H1 (cell line): ENCODE data around the gene OSBP2. TPM values are rescaled to one million over a fixed set of nuclear protein-coding genes. Genes with fewer than 3 reads are reported as not detected.

ENCODE experiments used
- CTCF ChIA-PET: fragments of 300-600 bp; sonication (Branson Sonifier 250); formaldehyde crosslinking; loops from one replicate; lab custom pipeline; 2021; ENCODE audit not compliant: partially characterized antibody; lab: Charles Lee
- POLR2A ChIA-PET: fragments of 300-600 bp; sonication (Branson Sonifier 250); formaldehyde crosslinking; loops from one replicate; lab custom pipeline; 2021; ENCODE audit warnings: inconsistent platforms; ENCODE audit not compliant: partially characterized antibody; lab: Charles Lee
- DNase-seq, 2 experiments: peaks; one replicate each; pipeline versions ENCODE4 v3.0.0 to v3.0.0-alpha.2; 2010 to 2022; ENCODE audit warnings: low spot score in 2 of 2, low read depth in 1 of 2, mixed read lengths in 1 of 2
- FAIRE-seq: peaks from 2 replicates; lab custom pipeline; 2011; peaks lifted over from hg19 to GRCh38; lab: Jason Lieb, UNC
- H2AFZ ChIP-seq: 2 replicates; pipeline ENCODE4 v1.8.1; 2012; ENCODE audit warnings: low read length, inconsistent platforms
- H2AK5ac ChIP-seq: 2 replicates; pipeline ENCODE4 v1.6.1; 2013; ENCODE audit warnings: low read depth, low read length
- H2BK120ac ChIP-seq: replicated peaks from 2 replicates; pipeline ENCODE3; 2013; ENCODE audit warnings: low read depth, low read length, inconsistent platforms
- H2BK12ac ChIP-seq: 2 replicates; pipeline ENCODE4 v1.6.1; 2013; ENCODE audit warnings: low read depth, low read length
- H2BK15ac ChIP-seq: 2 replicates; pipeline ENCODE4 v1.6.1; 2013; ENCODE audit warnings: low read length
- H2BK20ac ChIP-seq: 2 replicates; pipeline ENCODE4 v1.6.1; 2013; ENCODE audit warnings: low read length
- H2BK5ac ChIP-seq: 2 replicates; pipeline ENCODE4 v1.6.1; 2013; ENCODE audit warnings: low read depth, low read length
- H3K14ac ChIP-seq: 2 replicates; pipeline ENCODE4 v1.6.1; 2013; ENCODE audit warnings: inconsistent platforms; ENCODE audit not compliant: insufficient read length
- H3K18ac ChIP-seq: 2 replicates; pipeline ENCODE4 v1.6.1; 2013; ENCODE audit warnings: low read length; ENCODE audit errors: extremely low read depth
- H3K23ac ChIP-seq: 2 replicates; pipeline ENCODE4 v1.6.1; 2013; ENCODE audit warnings: inconsistent platforms; ENCODE audit not compliant: insufficient read length
- H3K23me2 ChIP-seq: 2 replicates; pipeline ENCODE4 v1.6.1; 2013; ENCODE audit warnings: low read depth, low read length
- H3K27ac ChIP-seq: 2 replicates; pipeline ENCODE4 v1.6.1; 2011; ENCODE audit warnings: low read depth, low read length, inconsistent platforms
- H3K27me3 ChIP-seq, 4 experiments: replicated peaks in 1 of 4; 1 replicate in 1 of 4; 2 replicates in 3 of 4; pipeline versions ENCODE4 v1.6.1 to v1.8.1; 2011 to 2013; ENCODE audit warnings: low read length in 3 of 4, mild to moderate bottlenecking in 3 of 4, inconsistent platforms in 2 of 4, mixed read lengths in 2 of 4, moderate library complexity in 1 of 4; ENCODE audit not compliant: control insufficient read depth in 3 of 4, insufficient read depth in 3 of 4; ENCODE audit errors: extremely low read depth in 1 of 4
- H3K36me3 ChIP-seq, 4 experiments: 2 replicates each; pipeline versions ENCODE4 v1.6.1 to v1.8.1; 2011 to 2013; ENCODE audit warnings: mild to moderate bottlenecking in 4 of 4, low read length in 3 of 4, moderate library complexity in 2 of 4, control low read depth in 1 of 4, inconsistent platforms in 1 of 4; ENCODE audit not compliant: insufficient read depth in 4 of 4, control insufficient read depth in 2 of 4
- H3K4ac ChIP-seq: replicated peaks from 2 replicates; pipeline ENCODE3; 2013; ENCODE audit warnings: low read length, low read depth, mixed read lengths, inconsistent platforms; ENCODE audit not compliant: insufficient read length
- H3K4me1 ChIP-seq, 4 experiments: replicated peaks in 1 of 4; 1 replicate in 1 of 4; 2 replicates in 3 of 4; pipeline versions ENCODE4 v1.6.1 to v1.8.1; 2011 to 2013; ENCODE audit warnings: low read length in 3 of 4, inconsistent platforms in 2 of 4, mixed read lengths in 1 of 4; ENCODE audit not compliant: insufficient read depth in 4 of 4, control insufficient read depth in 3 of 4
- H3K4me2 ChIP-seq, 2 experiments: 2 replicates each; pipeline versions ENCODE4 v1.6.1 to v1.8.1; 2011 to 2013; ENCODE audit warnings: low read depth in 2 of 2, low read length in 2 of 2, control low read depth in 1 of 2, inconsistent platforms in 1 of 2, mild to moderate bottlenecking in 1 of 2; ENCODE audit not compliant: insufficient read depth in 1 of 2
- H3K4me3 ChIP-seq, 4 experiments: fragments of 200-600, 300-600 bp in 1 of 4; sonication (generic), shearing (Covaris generic), sonication (Bioruptor Twin) in 1 of 4; 2 replicates each; pipeline versions ENCODE4 v1.5.1 to v1.8.1; 2011 to 2016; ENCODE audit warnings: low read length in 4 of 4, low read depth in 3 of 4, control low read depth in 2 of 4, inconsistent platforms in 2 of 4, mild to moderate bottlenecking in 2 of 4, mixed read lengths in 1 of 4, moderate library complexity in 1 of 4; ENCODE audit not compliant: insufficient read depth in 2 of 4; ENCODE audit errors: extremely low read depth in 1 of 4
- H3K56ac ChIP-seq: replicated peaks from 2 replicates; pipeline ENCODE3; 2013; ENCODE audit warnings: low read depth, mild to moderate bottlenecking, mixed read lengths, low read length, inconsistent platforms; ENCODE audit not compliant: insufficient read length
- H3K79me1 ChIP-seq: 2 replicates; pipeline ENCODE4 v1.6.1; 2013; ENCODE audit warnings: low read depth, low read length, control low read depth
- H3K79me2 ChIP-seq, 2 experiments: 2 replicates each; pipeline versions ENCODE4 v1.6.1 to v1.8.1; 2012 to 2013; ENCODE audit warnings: low read length in 2 of 2, mild to moderate bottlenecking in 2 of 2, inconsistent platforms in 1 of 2; ENCODE audit not compliant: insufficient read depth in 2 of 2, control insufficient read depth in 1 of 2
- H3K9ac ChIP-seq, 4 experiments: replicated peaks in 1 of 4; 1 replicate in 1 of 4; 2 replicates in 3 of 4; pipeline versions ENCODE4 v1.6.1 to v1.8.1; 2011 to 2013; ENCODE audit warnings: low read depth in 3 of 4, low read length in 3 of 4, control low read depth in 2 of 4, mild to moderate bottlenecking in 2 of 4, moderate library complexity in 2 of 4, inconsistent platforms in 1 of 4; ENCODE audit errors: extremely low read depth in 1 of 4
- H3K9me3 ChIP-seq, 2 experiments: 2 replicates each; pipeline versions ENCODE4 v1.6.1 to v1.8.1; 2012 to 2013; ENCODE audit warnings: mild to moderate bottlenecking in 2 of 2, moderate library complexity in 2 of 2, control low read depth in 1 of 2, inconsistent platforms in 1 of 2, low read depth in 1 of 2, low read length in 1 of 2, mixed read lengths in 1 of 2; ENCODE audit not compliant: insufficient read depth in 2 of 2
- H4K20me1 ChIP-seq, 2 experiments: replicated peaks in 1 of 2; 2 replicates each; pipeline versions ENCODE3 to v1.8.1; 2011 to 2013; ENCODE audit warnings: inconsistent platforms in 2 of 2, low read length in 2 of 2, mild to moderate bottlenecking in 1 of 2; ENCODE audit not compliant: insufficient read depth in 2 of 2, control insufficient read depth in 1 of 2
- H4K5ac ChIP-seq: 2 replicates; pipeline ENCODE4 v1.6.1; 2013; ENCODE audit warnings: low read length, low read depth, mixed read lengths, inconsistent platforms; ENCODE audit not compliant: insufficient read length
- H4K8ac ChIP-seq: 2 replicates; pipeline ENCODE4 v1.8.0; 2013; ENCODE audit warnings: mild to moderate bottlenecking, moderate library complexity, low read length, inconsistent platforms; ENCODE audit not compliant: insufficient read depth; ENCODE audit errors: extremely low read depth
- H4K91ac ChIP-seq: replicated peaks from 2 replicates; pipeline ENCODE3; 2013; ENCODE audit warnings: low read length, mixed read lengths, inconsistent platforms; ENCODE audit not compliant: insufficient read length
- CREB1 ChIP-seq: IDR thresholded peaks from 2 replicates; pipeline ENCODE4 v1.6.1; 2012; ENCODE audit warnings: inconsistent platforms
- KDM1A ChIP-seq: fragments of 200-600, 300-600 bp; sonication (generic); IDR thresholded peaks from 2 replicates; pipeline ENCODE4 v1.7.1; 2016; ENCODE audit warnings: mild to moderate bottlenecking, low read length, borderline replicate concordance
- KDM4A ChIP-seq: IDR thresholded peaks from one replicate; pipeline ENCODE4 v1.7.1; 2012; ENCODE audit warnings: low read depth, mild to moderate bottlenecking, moderate library complexity, low read length, inconsistent platforms; ENCODE audit not compliant: severe bottlenecking
- KDM5A ChIP-seq: fragments of 200-600 bp; IDR thresholded peaks from 2 replicates; pipeline ENCODE4 v1.7.1; 2012; ENCODE audit warnings: mild to moderate bottlenecking, low read length, inconsistent platforms, mixed read lengths
- NANOG ChIP-seq: IDR thresholded peaks from 2 replicates; pipeline ENCODE4 v1.6.1; 2011; ENCODE audit warnings: low read length, low read depth, mild to moderate bottlenecking, inconsistent platforms; ENCODE audit not compliant: insufficient read depth, poor library complexity, severe bottlenecking
- RFX5 ChIP-seq: IDR thresholded peaks from 2 replicates; pipeline ENCODE4 v1.6.1; 2011; ENCODE audit warnings: low read depth, low read length, improper control_type of control experiment, borderline replicate concordance
- SRF ChIP-seq: IDR thresholded peaks from 2 replicates; pipeline ENCODE4 v1.6.1; 2011; ENCODE audit warnings: mild to moderate bottlenecking, low read depth, low read length, moderate library complexity
- WGBS, 2 experiments: shearing (Covaris generic) in 1 of 2; methylation state at CpG; one replicate each; pipeline versions ENCODE4 v1.1.6 to v1.1.7; 2013 to 2015; ENCODE audit warnings: low lambda C conversion rate in 2 of 2, mixed read lengths in 2 of 2, inconsistent platforms in 1 of 2, low coverage in 1 of 2, missing lambda C conversion rate in 1 of 2; ENCODE audit not compliant: insufficient replicate concordance in 2 of 2, insufficient coverage in 1 of 2, insufficient read length in 1 of 2; ENCODE audit errors: extremely low coverage in 1 of 2, missing lambda C conversion rate in 1 of 2; 5-methylcytosine and 5-hydroxymethylcytosine counted together
- polyA plus RNA-seq, 7 experiments: library from polyadenylated mRNA; depleted of rRNA in 3 of 7; stranded (reverse) in 5 of 7; unstranded in 2 of 7; fragments of >200 nt in 5 of 7; fragments of 200-250 nt in 2 of 7; gene quantifications; 1 replicate in 5 of 7; 2 replicates in 1 of 7; 4 replicates in 1 of 7; pipeline versions ENCODE4 v1.2.1 to v1.2.3, GENCODE V29; 2011 to 2013; ENCODE audit warnings: missing spikeins in 2 of 7, mixed read lengths in 2 of 7
- total RNA-seq: library from RNA; stranded (reverse); fragmentation: NEBNext Ultra II Directional; extraction: Animal tissue kit (Norgen Biotek cat#: 25700); gene quantifications from 2 replicates; pipeline ENCODE4 v1.2.1, GENCODE V29; 2021

The OSBP2 gene
- total and polyA plus RNA-seq, 2 of the 8 experiments (the other 6 are each of a cell fraction or from before 2014, with no cell fraction given), result 3.4 to 3.7 TPM

GRCh38 chr22:30804626-30805025 is 110.0 kb downstream of the OSBP2 start:
- no peaks in the 10 kb centered on the region for H3K9me3 ChIP-seq
- no peak overlapping the region for H4K8ac ChIP-seq
- CTCF ChIA-PET, result interaction anchor here (0.7 to 2.8 kb wide), 4 partner anchors 10 to 455 kb away, joined by 3 to 18 read pairs (median 6); no protein-coding TSS in a partner anchor
- H3K79me2 ChIP-seq, result no peaks in the 10 kb centered on the region
- H4K20me1 ChIP-seq, result peaks cover 2 to 12% of the 10 kb centered on the region in 2 experiments
- H3K4me1 ChIP-seq, result peaks cover 4 to 23% (median 13%) of the 10 kb centered on the region in 4 experiments; a peak in 6 of 7 replicates
- H3K23me2 ChIP-seq, result peaks cover 9% of the 10 kb centered on the region; the same call in 1 of the 2 replicates
- H3K4me3 ChIP-seq, result no peak overlapping the region
- H3K27me3 ChIP-seq, result peaks cover 2 to 35% (median 24%) of the 10 kb centered on the region in 4 experiments
- 86% methylated on average over 5 of the region's 5 CpGs; no CpG with 5 or more reads in 1 of the 2 experiments for WGBS, 2 experiments
- H3K18ac ChIP-seq, result no peak overlapping the region
- H2BK15ac ChIP-seq, result no peak overlapping the region
- no peak overlapping the region for H3K4me2 ChIP-seq
- H2AFZ ChIP-seq, result no peak overlapping the region
- no peaks in the 10 kb centered on the region for H3K36me3 ChIP-seq
- no peak overlapping the region for H2BK5ac ChIP-seq
- H3K27ac ChIP-seq, result no peak overlapping the region
- POLR2A ChIA-PET, result no interaction called here
- H3K79me1 ChIP-seq, result no peaks in the 10 kb centered on the region; the same call in 1 of the 2 replicates
- no peak overlapping the region for H3K23ac ChIP-seq
- no peak overlapping the region for H3K4ac ChIP-seq
- TF ChIP-seq SRF (no peak), KDM5A (no peak), KDM4A (no peak), CREB1 (no peak), KDM1A (no peak), NANOG (no peak), RFX5 (no peak)
- no peak overlapping the region for H2AK5ac ChIP-seq
- no peak overlapping the region for H3K56ac ChIP-seq
- FAIRE-seq (no peak), DNase-seq (no peak)
- no peak overlapping the region for H2BK20ac ChIP-seq
- H4K91ac ChIP-seq, result no peak overlapping the region
- no peak overlapping the region for H2BK120ac ChIP-seq
- no peak overlapping the region for H2BK12ac ChIP-seq
- H3K9ac ChIP-seq, result no peak overlapping the region
- H4K5ac ChIP-seq, result no peak overlapping the region
- no peak overlapping the region for H3K14ac ChIP-seq
